Middle frontal gyrus (tissue), 1 donor: ENCODE measurements around the gene KRTAP12-2.
"Not testable (repeated sequence)": the region's sequence is repeated elsewhere in the genome, so short reads cannot be mapped to it uniquely, and the experiment has no call there.

Source experiments
- DNase-seq: peaks from one replicate; pipeline ENCODE4 v3.0.0-alpha.2; 2015; ENCODE audit warnings: low spot score; ENCODE audit errors: extremely low spot score

The KRTAP12-2 gene

GRCh38 chr21:44702973-44703730, 36.4 kb upstream of the KRTAP12-2 start:
- no peak for DNase-seq

DNA sequence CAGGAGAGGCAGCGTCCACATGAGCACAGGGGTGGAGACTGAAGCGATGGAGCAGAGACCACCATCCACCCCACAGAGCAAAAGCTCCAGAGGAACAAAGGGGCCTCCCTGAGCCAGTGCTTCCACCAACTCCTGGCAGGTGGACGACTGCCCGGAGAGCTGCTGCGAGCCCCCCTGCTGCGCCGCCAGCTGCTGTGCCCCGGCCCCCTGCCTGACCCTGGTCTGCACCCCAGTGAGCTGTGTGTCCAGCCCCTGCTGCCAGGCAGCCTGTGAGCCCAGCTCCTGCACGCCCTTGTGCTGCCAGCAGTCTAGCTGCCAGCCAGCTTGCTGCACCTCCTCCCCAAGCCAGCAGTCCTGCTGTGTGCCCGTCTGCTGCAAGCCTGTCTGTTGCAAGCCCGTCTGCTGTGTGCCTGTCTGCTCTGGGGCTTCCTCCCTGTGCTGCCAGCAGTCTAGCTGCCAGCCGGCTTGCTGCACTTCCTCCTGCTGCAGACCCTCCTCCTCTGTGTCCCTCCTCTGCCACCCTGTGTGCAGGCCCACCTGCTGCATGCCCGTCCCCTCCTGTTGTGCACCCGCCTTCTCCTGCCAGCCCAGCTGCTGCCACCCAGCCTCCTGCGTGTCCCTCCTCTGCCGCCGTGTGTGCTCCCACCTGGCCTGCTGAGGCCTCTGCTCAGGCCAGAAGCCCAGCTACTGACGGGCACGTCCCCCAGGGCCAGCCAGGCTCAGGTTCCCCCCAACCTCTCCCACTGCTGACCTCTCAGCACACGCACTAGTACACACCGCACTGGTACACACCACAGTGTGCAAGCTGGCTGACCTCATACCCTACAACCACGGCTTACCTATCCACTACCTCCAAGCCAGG, 35.6 kb upstream of the KRTAP12-2 start:
- no peak for DNase-seq

DNA sequence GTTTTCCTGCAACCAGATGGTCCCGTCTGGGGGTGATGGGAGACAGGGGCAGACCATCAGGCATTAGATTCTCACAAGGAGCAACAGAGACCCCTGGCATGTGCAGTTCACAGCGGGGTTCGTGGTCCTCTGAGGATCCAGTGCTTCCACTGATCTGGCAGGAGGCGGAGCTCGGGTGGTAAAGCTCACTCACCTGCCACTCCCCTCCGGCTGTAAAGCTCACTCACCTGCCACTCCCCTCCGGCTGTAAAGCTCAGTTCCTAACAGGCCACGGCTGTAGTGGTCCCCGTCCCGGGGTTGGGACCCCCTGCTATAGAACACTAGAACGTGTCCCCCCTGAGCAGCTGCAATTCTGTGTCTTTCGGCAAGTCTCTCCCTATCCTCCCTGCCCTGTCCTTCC, 34.8 kb upstream of the KRTAP12-2 start:
- no peak for DNase-seq

DNA sequence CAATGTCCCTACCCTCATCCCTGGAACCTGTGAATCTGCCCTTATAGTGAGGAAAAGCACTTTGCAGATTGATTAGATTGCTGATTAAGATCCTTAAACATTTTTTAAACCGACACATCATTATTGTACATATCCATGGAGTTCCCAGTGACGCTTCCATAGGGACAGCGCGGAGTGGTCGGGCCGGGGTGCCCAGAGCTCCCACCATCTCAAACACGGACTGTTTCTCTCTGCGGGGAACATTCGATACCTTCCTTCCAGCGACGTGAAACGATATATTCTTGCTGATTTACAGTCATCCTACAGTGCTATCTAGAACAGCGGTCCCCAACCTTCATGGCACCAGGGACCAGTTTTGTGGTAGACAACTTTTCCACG, 34.3 kb upstream of the KRTAP12-2 start:
- no peak for DNase-seq

- DNase-seq, result no peak
Measured at GRCh38 chr21:44700101-44701022, 33.6 kb upstream of the KRTAP12-2 start.

GRCh38 chr21:44699502-44700001, 32.8 kb upstream of the KRTAP12-2 start:
- no peak for DNase-seq

DNA sequence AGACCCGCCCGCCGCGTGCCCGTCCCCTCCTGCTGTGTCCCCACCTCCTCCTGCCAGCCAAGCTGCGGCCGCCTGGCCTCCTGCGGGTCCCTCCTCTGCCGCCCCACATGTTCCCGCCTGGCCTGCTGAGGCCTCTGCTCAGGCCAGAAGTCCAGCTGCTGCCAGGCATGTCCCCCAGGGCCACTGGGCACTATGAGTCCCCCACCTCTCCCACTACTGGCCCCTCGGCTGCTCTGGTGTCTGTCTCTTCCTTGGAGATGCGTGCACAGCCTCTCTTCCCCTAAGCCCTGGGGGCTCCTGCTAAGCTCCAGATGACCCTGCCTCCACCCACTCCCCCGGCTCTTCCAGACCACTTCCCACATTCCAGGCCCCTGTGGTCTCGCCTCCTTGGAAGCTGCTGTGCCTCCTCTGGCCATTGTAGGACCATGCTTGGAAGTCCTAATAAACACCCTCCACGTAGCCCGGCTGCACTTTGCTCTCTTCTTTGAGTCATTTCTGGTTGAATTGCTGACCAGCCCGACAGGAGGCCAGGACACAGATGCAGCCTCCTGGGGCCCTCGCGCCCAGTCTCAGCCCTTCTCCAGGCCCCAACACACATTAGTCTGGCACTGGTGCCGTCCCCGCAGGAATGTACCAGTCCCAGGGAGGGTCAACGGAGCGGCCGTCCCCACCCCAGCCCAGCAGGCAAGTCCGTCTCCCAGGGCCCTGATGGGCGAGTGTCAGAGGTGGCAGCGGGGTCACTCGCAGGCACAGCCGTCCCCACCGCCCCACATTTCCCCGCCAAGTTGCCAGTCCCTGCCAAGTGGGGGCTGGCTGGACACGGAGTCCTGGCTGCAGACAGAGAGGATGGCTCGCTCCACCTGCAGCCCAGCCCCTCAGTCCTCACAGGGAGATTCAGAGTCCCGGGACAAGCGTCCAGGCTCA, 31.3 kb upstream of the KRTAP12-2 start:
- DNase-seq, result no peak

DNA sequence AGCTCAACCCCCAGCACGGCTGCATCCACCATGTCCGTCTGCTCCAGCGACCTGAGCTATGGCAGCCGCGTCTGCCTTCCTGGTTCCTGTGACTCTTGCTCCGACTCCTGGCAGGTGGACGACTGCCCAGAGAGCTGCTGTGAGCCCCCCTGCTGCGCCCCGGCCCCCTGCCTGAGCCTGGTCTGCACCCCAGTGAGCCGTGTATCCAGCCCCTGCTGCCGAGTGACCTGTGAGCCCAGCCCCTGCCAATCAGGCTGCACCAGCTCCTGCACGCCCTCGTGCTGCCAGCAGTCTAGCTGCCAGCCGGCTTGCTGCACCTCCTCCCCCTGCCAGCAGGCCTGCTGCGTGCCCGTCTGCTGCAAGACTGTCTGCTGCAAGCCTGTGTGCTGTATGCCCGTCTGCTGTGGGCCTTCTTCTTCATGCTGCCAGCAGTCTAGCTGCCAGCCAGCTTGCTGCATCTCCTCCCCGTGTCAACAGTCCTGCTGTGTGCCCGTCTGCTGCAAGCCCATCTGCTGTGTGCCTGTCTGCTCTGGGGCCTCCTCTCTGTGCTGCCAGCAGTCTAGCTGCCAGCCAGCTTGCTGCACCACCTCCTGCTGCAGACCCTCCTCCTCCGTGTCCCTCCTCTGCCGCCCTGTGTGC, 30.6 kb upstream of the KRTAP12-2 start, which contains the start of gene KRTAP10-12:
KRTAP10-12 (plus strand) TSS at position 1 of the 639 bp plus-strand sequence; CDS start at position 31, 30 bp downstream.
- not testable (repeated sequence) for DNase-seq

DNA sequence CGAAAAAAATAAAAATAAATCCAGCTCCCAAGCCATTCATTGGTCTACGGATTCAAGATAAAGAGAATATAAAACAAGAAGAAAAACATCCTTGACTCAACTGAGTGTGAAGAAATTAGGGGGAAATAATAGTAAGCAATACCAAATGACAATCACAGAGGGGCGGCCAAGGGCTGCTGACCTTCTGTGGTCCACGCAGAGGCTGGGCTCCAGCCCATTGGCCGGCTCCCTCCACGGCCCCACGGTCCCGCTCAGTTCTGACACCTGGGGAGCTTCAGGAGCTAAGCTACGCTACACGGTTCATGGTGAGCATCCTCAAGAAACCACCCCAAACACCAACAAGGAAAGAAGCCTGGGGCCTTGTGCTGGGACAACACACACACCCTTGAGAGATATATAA, 29.8 kb upstream of the KRTAP12-2 start:
- no peak for DNase-seq

DNA sequence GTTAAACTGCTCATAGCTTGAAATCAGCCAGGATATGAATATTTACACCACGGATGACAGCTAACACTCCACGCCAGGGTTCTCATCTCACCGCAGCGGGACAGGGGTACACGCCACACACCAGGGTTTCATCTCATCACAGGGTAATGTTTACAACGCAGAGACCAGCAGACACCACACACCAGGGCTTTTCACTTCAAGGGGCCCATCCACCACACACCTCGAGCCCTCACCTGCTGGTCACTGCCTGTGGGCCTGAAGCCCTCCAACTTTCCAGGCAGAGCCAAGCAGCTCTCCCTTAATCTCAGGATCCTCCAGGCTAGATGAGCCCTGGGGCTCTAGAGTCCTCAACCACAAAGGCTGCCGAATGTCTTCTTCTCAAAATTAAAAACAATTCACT, 28.9 kb upstream of the KRTAP12-2 start:
- no peak for DNase-seq

DNA sequence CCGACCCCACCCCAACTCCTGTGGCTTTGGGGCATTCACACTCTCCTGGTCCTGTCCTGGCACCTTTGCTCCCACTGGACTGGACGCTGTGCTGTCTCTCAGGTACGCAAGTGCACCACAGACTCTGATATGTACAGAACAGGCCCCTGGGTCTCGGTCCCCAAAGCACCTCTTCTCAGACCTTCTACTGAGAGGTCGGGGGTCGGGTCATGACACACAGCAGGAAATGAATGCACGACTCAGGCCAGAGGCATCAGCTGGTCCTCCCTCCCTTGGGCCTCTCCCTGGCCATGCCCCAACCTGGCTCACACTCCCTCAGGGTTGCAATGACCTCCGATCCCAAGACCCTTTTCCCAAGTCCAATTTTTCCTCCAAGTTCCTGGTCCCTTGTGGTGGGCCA, 28.5 kb upstream of the KRTAP12-2 start:
- no peak for DNase-seq

DNA sequence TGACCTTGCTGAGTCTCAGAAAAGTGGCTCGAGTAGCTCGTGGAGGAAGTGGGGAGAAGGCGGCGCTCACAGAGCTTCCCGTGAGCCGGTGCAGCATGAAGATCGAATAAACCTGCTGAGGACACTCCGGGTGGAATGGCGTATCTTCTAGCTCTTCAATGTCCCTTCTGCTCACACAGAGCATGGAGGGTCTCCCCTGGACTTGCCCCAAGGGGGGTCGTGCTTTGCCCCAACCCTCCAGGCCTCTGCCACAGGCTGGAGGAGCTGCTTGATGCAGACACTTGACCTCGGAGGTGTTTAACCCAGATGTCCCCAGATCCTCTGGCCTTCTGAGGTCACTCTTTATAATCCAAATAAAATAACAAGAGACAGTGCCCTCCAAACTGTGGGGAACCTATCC, 28.0 kb upstream of the KRTAP12-2 start:
- DNase-seq, result no peak

DNA sequence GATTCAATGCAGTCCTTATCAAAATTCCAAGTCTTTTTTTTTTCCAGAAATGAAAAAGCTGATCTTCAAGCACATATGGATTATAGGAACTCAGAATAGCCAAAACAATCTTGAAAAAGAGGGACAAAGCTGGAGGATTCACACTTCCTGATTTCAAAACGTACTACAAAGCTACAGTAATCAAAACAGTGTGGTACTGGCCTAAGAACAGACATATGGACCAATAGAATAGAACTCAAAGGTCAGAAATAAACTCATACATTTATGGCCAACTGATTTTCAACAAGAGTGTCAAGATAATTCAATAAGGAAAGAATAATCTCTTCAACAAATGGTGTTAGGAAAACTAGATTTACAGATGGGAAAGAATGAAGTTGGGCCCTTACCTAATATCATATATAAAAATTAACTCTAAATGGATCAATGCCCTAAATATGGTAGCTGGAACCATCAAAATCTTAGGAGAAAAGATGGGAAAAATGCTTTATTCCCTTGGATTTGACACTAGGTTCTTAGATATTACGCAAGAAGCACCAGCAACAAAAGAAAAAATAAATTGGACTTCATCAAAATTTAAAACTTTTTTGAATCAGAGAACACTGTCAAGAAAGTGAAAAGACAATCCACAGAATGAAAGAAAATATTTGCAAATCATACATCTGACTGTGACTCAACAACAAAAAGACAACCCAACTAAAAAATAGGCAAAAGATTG, 26.2 kb upstream of the KRTAP12-2 start:
- no peak for DNase-seq

GRCh38 chr21:44691686-44692085, 25.0 kb upstream of the KRTAP12-2 start:
- DNase-seq, result no peak

- not testable (repeated sequence) for DNase-seq
Measured at GRCh38 chr21:44689740-44690139, 23.0 kb upstream of the KRTAP12-2 start.

DNA sequence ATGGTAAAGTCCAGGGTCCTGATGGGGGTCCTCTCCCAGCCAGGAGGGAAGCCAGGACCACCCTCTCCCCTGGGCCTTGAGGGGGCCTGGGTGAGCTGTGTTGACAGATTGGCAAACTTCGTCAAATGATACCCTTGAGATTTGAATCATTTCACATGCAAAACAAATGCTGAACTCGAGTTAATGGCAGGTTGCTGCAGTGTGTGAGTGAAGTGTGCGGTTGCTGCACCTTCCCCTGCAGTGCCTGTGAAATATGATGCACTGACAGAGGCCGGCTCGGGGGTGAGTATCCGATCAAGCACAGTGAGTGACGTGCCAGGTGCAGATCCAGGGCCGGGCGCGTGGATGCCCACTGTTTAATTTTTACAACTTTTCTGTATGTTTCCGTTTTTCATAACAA, 20.9 kb upstream of the KRTAP12-2 start:
- DNase-seq, result no peak

DNA sequence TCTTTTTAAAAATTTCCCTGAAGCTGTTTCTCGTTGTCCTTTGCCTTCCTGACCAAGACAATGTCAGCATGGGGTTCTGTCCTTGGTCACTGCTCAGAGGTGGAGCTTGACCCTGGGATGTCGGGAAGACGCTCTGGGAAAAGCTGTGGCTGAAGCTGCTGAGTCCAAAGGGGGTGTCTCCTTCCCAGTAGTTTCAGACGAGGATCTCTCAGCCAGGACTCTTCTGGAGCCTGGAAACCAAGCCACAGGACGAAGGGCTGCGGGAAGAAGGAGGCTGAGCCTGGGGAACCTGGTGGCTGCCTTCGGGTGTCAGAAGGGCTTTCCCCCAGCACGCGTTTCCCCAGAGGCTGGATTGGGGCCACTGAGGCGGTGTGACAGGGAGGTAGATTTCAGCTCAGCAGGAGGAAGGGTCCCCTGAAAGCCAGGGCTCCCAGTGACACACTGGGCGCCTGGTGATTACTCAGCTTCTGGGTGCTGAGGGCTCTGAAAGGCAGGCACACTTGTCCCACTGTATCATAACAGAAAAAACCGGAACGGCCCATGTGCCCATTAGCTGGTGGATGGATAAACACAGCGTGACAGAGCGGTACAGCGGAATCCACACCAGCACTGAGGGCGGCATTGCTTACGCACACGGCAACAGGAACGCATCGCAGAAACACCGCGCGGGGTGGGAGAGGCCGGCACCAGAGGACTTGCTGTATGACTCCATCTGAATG, 20.3 kb upstream of the KRTAP12-2 start:
- DNase-seq, result no peak

DNA sequence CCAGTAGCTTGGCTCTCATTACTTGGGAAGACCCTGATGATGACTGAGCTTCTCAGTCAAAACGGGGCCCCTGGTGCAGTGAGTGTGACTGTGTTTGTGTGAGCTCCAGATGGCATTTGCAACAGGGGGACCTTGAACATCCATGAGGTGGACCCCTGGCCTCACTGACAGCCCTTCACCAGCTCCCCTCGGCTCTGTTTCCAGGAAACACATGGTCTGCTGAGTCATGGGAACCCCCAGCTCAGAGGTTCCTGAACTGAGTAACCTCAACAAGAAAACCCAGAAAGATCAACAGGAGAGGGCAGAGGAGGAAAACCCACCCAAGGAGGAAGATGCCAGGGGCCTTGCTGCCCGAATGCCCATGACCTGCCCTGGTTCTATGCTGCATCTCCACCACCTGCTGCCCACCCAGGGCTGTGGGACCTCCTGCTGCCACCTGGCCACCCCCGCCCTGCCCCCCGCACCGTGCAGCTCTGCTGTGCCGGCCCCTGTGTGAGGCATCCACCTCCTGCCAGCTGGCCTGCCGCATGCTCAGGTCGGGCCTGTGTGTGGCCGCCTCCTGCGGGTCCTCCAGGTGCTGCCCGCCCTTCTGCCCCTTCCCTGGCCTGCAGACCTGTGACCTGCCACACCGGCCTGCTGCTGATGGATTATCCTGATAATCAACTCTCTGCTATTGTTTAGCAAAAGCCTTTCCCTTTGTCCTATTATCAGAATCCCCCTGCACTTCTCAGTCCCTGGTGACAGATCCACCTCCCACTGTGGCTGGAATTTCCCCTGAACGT, 19.5 kb upstream of the KRTAP12-2 start:
- DNase-seq, result no peak
